Measurements from ENCODE around the gene FRMD5. TPM values are rescaled to one million over a fixed set of nuclear protein-coding genes. Genes with fewer than 3 reads are reported as not detected.

Gene FRMD5
- total RNA-seq, 1 donor from 2014 or later = 0.12 TPM

DNA sequence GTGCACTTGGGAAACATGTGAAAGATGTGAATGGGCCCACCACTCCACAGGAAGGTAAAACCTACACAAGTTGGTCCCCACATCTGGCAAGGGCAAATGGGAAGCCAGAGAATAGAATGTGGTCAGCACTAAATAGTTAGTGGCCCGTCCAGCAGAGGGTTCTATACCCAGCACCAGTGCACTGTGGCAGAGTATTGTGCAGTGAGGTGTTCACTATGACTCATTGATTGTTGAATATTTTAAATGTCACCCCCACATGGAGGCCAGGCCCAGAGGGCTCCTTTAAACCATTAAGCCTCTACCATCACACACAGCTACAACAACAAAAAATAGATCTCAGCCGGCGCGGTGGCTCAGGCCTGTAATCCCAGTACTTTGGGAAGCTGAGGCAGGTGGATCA lies 11.7 kb downstream of the FRMD5 start:
- intact Hi-C loops (cut with DNase I) = no loop called here
- Histone ChIP-seq H3K4me3 (no peak overlapping the region), H3K9me3 (no peaks in the 10 kb centered on the region), H3K36me3 (no peaks in the 10 kb centered on the region), H3K27me3 (ENCODE audit: low read depth) (no peaks in the 10 kb centered on the region), H3K27ac (no peak overlapping the region), H3K4me1 (no peaks in the 10 kb centered on the region)
- DNase-seq (no peak), ATAC-seq (no peak)
- TF ChIP-seq, protein P1, sequence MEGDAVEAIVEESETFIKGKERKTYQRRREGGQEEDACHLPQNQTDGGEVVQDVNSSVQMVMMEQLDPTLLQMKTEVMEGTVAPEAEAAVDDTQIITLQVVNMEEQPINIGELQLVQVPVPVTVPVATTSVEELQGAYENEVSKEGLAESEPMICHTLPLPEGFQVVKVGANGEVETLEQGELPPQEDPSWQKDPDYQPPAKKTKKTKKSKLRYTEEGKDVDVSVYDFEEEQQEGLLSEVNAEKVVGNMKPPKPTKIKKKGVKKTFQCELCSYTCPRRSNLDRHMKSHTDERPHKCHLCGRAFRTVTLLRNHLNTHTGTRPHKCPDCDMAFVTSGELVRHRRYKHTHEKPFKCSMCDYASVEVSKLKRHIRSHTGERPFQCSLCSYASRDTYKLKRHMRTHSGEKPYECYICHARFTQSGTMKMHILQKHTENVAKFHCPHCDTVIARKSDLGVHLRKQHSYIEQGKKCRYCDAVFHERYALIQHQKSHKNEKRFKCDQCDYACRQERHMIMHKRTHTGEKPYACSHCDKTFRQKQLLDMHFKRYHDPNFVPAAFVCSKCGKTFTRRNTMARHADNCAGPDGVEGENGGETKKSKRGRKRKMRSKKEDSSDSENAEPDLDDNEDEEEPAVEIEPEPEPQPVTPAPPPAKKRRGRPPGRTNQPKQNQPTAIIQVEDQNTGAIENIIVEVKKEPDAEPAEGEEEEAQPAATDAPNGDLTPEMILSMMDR (IDR thresholded peaks at IDR 0.05) = no peak

DNA sequence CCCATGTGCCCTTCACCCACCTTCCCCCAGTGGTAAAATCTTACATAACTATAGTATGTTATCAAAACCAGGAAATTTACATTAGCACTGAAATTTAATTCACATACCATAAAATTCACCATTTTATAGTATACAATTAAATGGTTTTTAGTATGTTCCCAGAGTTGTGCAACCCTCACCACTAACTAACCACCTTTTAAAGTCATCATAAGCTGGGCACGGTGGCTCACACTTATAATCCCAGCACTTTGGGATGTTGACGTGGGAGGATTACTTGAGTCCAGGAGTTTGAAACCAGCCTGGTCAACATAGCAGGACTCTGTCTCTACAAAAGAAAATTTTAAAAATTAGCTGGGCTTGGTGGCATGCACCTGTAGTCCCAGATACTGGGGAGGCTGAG lies 13.7 kb downstream of the FRMD5 start:
- DNase-seq (no peak), ATAC-seq (no peak)
- TF ChIP-seq, protein P1 (IDR thresholded peaks at IDR 0.05) = no peak
- Histone ChIP-seq H3K27ac (no peak overlapping the region), H3K4me3 (no peak overlapping the region), H3K4me1 (no peaks in the 10 kb centered on the region), H3K9me3 (no peaks in the 10 kb centered on the region), H3K36me3 (no peaks in the 10 kb centered on the region), H3K27me3 (ENCODE audit: low read depth) (no peaks in the 10 kb centered on the region)
- intact Hi-C loops (cut with DNase I) = no loop called here

DNA sequence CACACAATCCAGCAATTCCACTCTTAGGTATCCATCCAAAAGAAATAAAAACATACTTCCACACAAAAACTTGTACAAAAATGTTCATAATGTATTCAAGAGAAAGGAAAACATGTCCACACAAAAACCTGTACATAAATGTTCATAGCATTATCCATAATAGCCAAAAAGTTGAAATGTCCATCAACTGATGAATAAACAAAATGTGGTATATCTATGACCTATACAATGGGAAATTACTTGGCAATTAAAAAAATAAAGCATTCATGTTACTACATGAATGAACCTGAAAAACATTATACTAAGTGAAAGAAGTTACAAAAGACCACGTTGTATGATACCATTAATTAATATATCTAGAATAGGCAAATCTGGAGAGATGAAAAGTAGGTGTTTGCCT lies 17.9 kb downstream of the FRMD5 start:
- no peaks in the 10 kb centered on the region for H3K36me3 ChIP-seq
- no peak overlapping the region for H3K4me3 ChIP-seq
- ATAC-seq (no peak), DNase-seq (no peak)
- no peaks in the 10 kb centered on the region for H3K4me1 ChIP-seq
- H3K27ac ChIP-seq = no peak overlapping the region
- H3K27me3 ChIP-seq (ENCODE audit: low read depth) = no peaks in the 10 kb centered on the region
- intact Hi-C loops (cut with DNase I) = no loop called here
- H3K9me3 ChIP-seq = no peaks in the 10 kb centered on the region
- TF ChIP-seq, protein P1 (IDR thresholded peaks at IDR 0.05) = no peak

DNA sequence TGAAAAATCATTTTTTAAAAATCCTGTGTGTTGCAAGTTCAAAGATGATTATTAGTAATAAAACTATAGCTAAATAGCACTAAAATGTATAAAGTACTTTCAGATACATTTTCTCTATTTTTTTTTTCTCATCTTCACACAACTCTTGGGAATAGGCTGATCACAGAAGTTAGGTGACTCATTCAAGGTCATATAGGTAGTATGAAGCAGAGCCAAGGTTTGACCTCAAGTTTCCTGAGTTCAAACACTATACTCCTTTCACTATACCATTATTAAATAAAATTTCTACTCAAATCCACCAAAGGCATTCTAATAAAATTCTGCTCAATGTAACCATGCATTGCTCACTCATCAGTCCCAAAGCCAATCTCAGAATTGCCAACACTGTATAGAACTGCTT lies 21.3 kb downstream of the FRMD5 start:
- DNase-seq (no peak), ATAC-seq (no peak)
- Histone ChIP-seq H3K4me1 (no peaks in the 10 kb centered on the region), H3K36me3 (no peaks in the 10 kb centered on the region), H3K9me3 (no peaks in the 10 kb centered on the region), H3K27ac (no peak overlapping the region), H3K27me3 (ENCODE audit: low read depth) (peaks cover 4% of the 10 kb centered on the region), H3K4me3 (no peak overlapping the region)
- TF ChIP-seq, protein P1 (IDR thresholded peaks at IDR 0.05) = no peak
- intact Hi-C loops (cut with DNase I) = no loop called here

DNA sequence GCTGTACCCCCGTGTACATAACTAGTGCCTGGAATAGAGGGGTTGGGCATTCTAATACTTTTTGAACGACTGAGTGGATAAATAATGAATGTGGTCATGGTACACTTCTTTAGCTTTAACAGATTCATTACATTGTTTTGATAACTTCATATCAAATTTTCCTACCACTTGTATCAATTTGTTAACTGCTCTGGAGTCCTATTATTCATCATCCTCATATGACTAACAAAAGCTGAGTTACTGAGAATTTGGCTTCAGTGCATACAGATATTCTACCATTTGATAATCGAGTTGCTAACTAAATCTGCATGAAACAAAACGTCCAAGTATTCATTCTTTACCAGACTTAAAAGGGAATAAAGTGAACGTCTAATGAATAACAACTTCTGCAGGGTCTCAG lies 31.7 kb downstream of the FRMD5 start:
- TF ChIP-seq, protein P1 (IDR thresholded peaks at IDR 0.05) = no peak
- H3K4me1 ChIP-seq = no peaks in the 10 kb centered on the region
- H3K4me3 ChIP-seq = no peak overlapping the region
- no peaks in the 10 kb centered on the region for H3K36me3 ChIP-seq
- H3K27ac ChIP-seq = no peak overlapping the region
- intact Hi-C loops (cut with DNase I) = no loop called here
- no peaks in the 10 kb centered on the region for H3K27me3 ChIP-seq (ENCODE audit: low read depth)
- no peaks in the 10 kb centered on the region for H3K9me3 ChIP-seq
- DNase-seq (no peak), ATAC-seq (no peak)

DNA sequence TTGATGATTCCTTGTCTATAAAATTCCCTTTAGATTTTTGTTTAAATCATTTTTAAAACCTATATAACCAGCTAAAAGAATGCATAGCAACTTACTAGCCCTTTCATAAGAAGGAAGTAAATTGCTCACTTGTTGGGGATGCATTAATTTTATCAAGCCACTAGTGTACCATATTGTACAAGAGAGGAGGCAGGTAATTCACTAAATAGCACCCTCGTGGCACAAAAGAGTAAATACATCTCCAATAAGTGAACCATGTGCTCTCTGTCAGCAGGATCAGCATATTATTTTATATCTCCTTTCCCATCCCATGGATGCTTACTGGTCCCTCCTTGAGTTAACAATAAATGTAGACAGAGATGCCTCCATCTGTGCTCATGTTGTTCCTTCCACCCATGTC lies 34.3 kb downstream of the FRMD5 start:
- Histone ChIP-seq H3K27me3 (ENCODE audit: low read depth) (no peaks in the 10 kb centered on the region), H3K4me3 (no peak overlapping the region), H3K9me3 (no peaks in the 10 kb centered on the region), H3K36me3 (no peaks in the 10 kb centered on the region), H3K27ac (no peak overlapping the region), H3K4me1 (no peaks in the 10 kb centered on the region)
- ATAC-seq (no peak), DNase-seq (no peak)
- TF ChIP-seq, protein P1 (IDR thresholded peaks at IDR 0.05) = no peak
- intact Hi-C loops (cut with DNase I) = no loop called here

Measured in lower lobe of right lung (tissue), 2 donors.